HUDEP-2 (cell line): ENCODE results near the gene PTPRS.
"Not testable (repeated sequence)": the region's sequence is repeated elsewhere in the genome, so short reads cannot be mapped to it uniquely, and the experiment has no call there.

Source experiments
- DNase-seq, 76 experiments: peaks; one replicate each; lab custom pipeline; 2025; ENCODE audit not compliant: unreplicated experiment in 76 of 76; lab: John Stamatoyannopoulos, UW

The PTPRS gene

GRCh38 chr19:5340637-5341447 is at the start of gene PTPRS:
Gene PTPRS, minus strand, starts transcription at chr19:5340812. Its CDS starts 54,672 bp downstream, at chr19:5286140.
- DNase-seq: peak in 71 of 76 experiments; percentile 33 to 91 (median 76)

DNA sequence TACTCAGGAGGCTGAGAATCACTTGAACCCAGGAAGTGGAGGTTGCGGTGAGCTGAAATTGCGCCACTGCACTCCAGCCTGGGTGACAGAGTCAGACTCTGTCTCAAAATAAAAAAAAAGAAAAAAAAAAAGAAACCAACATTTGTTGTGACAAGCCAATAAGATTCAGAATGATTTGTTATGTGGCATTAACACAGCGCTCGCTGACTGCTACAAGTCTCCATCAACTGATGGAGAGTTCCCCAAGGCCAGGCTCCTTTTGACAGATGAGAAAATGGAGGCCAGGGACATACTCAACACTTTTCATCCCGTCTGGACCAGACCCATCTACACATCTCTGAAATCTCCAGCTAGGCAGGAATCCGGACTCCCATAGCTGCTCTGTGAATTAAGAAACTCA is 48.7 kb upstream of the PTPRS start:
- no peak for DNase-seq

DNA sequence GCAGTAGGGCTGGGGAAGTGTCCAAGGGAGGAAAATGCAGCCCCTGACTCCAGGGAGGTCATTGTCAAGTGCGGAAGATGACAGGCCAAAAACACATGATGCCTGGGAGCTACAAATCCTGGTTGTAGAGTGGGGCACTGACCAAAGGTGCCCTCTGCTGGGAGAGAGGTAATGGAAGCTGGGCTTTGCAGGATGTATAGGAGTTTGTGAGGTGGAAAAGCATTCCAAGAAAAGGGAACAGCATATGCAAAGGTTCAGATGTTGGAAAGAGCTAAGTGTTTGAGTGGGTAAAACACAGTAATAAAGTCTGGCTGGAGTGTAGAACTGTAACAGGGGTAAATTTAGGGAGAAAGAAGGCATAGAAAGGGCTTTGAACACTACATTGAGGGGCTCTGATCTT is 46.9 kb upstream of the PTPRS start:
- DNase-seq: no peak

DNA sequence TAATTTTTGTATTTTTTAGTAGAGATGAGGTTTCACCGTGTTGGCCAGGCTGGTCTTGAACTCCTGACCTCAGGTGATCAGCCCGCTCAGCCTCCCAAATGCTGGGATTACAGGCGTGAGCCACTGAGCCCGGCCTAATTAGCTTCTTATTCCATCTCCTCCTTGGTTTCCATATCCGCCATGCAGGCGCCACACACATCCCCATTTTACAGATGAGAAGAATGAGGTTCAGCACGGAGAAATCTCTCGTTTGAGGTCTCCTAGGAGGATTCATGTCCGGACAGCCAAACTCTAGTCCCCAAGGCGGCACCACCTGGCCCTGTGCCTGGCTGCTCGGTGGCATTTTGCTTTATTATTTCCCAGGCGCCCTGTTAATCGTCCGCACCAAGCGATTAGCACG is 46.2 kb upstream of the PTPRS start:
- DNase-seq: no peak

DNA sequence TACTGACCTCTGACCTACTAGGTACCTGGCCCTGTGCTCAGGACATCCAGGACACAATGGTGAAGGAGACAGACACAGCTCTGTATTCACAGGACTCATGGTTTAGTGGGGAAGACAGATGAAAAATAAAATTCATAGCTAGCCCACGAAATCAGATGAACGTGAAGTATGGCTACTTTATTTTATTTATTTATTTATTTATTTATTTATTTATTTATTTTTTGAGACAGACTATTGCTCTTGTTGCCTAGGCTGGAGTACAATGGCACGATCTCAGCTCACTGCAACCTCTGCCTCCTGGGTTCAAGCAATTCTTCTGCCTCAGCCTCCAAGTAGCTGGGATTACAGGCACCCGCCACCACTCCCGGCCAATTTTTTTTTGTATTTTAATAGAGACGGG is 40.6 kb upstream of the PTPRS start:
- DNase-seq: not testable (repeated sequence)

DNA sequence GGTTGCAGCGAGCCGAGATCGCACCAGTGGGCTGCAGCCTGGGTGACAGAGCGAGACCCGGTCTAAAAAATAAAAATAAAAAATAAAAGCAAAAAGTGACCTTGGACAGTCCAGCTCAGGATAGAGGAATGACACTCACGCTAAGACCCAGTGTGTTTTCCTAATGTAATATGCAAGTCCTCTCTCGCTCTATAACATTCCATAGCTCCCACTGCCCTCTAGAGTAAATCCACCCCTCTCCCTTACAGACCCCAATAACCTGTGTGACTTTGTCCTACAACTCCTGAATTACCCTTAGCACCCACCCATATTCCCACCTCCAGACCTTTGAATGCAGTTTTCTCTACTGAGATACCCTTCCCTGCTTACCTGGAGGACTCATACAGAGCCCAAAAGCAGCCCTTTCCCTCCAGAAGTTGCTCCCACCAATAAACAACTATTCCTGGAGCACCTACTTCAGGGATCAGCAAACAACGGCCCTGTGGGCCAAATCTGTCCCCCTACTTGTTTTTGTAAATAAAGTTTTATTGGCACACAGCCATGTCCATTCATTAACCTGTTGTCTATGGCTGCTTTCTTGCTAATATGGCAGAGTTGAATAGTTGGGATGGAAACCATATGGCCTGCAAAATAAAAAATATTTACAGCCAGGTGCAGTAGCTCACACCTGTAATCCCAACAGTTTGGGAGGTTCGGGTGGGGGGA is 39.8 kb upstream of the PTPRS start:
- no peak for DNase-seq

DNA sequence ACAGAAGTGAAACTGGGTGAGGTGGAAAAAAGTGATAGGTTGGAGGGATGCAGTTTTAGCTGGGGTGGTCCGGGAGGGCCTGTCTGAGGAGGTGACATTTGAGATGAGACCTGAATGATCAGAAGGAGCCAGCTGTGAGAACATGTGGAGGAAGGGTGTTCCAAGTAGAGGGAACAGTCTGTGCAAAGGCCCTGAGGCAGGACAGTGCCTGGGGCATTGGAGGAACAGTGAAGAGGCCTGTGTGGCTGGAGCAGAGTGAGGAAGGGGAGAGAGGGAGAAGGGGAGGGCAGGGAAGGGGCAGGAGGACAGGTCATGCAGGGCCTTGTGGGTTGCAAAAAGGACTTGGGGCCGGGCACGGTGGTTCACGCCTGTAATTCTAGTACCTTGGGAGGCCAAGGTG is 36.3 kb upstream of the PTPRS start:
- no peak for DNase-seq

- DNase-seq: no peak
Observed at GRCh38 chr19:5372572-5373200, 32.1 kb upstream of the PTPRS start.

GRCh38 chr19:5369962-5370367 is 29.4 kb upstream of the PTPRS start:
- DNase-seq: peak in 62 of 76 experiments; percentile 9 to 86 (median 53)

DNA sequence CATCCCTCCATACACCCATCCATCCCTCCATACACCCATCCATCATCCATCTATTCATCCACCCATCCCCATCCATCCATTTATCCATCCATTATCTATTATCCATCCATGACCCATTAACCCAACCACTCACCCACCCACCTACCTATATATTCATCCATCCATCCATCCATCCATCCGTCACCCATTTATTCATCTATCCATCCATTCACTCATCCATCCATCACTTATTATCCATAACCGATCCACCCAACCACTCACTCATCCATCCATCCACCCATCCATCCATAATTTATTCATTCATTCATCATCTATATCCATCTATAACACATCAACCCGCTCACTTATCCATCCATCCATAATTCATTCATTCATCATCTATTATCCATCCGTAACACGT is 28.7 kb upstream of the PTPRS start:
- no peak for DNase-seq

DNA sequence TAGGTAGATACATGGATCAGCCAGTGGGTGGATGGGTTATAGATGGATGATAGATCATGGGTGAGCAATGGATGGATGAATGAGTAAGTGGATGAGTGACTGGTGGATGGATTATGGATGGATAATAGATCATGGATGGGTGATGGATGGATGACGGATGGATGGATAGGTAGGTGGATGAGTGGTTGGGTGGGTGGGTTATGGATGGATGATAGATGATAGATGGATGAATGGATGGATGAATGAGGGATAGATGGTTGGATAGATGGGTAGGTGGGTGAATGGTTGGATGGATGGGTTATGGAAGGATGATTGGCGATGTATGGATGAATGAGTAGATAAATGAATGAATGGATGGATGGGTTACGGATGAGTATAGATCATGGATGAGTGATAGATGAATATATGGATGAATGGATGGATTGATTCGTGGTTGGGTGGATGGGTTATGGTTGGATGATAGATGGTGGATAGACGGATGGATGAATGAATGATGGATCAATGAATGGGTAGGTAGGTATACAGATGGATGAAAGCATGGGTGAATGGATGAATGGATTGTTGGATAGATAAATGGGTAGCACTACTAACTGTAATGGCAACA is 27.0 kb upstream of the PTPRS start:
- no peak for DNase-seq

DNA sequence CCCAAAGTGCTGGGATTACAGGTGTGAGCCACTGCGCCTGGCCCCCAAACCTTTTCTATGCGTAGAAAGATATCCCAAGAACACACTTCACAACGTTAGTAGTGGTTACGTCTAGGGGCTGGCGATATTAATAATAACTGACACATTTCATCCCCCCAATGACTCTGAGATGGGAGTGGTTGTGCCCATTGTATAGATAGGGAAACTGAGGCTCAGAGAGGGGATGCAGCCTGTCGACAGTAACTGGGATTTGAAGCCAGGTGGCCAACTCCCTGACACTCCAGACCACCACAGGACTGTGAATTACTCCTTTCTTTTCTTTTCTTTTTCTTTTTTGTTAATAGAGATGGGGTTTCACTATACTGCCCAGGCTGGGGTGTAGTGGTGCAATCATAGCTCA is 25.3 kb upstream of the PTPRS start:
- DNase-seq: no peak

GRCh38 chr19:5364674-5365073 is 24.1 kb upstream of the PTPRS start:
- DNase-seq: no peak

DNA sequence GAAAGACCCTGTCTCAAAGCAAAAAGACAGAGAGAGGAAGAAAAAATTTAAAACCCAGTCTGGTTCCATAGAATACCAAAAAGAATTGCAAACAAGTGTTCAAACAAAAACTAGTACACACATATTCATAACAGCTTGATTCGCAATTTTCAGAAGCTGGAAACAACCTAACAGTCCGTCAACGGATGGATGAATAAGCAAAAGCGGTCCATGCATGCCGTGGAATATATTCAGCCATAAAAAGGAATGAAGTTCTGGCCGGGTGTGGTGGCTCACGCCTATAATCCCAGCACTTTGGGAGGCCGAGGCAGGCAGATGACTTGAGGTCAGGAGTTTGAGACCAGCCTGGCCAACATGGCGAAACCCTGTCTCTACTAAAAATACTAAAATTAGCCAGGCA is 21.2 kb upstream of the PTPRS start:
- not testable (repeated sequence) for DNase-seq

DNA sequence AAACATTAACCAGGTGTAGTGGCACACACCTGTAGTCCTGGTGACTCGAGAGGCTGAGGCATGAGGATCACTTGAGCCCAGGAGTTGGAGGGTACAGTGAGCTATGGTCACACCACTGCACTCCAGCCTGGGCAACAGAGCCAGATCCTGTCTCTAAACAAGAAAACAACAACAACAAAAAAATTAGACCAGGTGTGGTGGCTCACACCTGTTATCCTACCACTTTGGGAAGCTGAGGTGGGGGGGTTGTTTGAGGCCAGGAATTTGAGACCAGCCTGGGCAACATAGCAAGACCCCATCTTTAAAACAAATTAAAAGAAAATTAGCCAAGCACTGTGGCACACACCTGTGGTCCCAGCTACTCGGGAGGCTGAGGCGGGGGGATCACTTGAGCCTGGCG is 20.8 kb upstream of the PTPRS start:
- no peak for DNase-seq

GRCh38 chr19:5360003-5360780 is 19.6 kb upstream of the PTPRS start:
- no peak for DNase-seq

DNA sequence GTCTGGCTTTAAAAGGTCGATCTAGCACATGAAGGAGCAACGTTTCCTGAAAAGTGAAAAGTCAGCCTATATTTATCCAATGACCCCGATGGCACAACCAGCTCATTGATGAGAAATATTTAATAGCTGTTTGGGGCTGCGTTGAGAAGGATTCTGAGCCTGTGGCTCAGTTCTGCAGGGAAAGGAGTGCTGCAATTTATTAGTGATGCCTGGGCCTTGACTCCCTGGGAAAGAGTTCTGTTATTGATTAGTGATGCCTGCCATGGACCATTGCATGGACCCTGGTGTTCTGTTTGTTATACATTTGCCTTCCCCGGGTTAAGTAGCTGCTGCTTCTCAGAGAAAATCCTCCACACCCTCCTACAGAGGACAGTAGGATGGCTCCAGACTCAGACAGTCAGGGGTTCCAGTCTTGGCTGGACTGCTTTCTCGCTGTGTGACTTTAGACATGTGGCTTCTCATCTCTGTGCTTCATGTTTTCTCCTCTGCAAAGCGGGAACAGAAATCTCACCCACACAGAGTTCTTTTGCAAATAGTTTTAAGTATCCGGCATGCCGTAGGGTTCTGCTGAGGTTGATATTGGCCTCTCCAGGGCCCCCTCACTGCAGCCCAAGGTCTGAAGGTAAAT is 17.7 kb upstream of the PTPRS start:
- no peak for DNase-seq

- no peak for DNase-seq
Observed at GRCh38 chr19:5357584-5357983, 17.0 kb upstream of the PTPRS start.

DNA sequence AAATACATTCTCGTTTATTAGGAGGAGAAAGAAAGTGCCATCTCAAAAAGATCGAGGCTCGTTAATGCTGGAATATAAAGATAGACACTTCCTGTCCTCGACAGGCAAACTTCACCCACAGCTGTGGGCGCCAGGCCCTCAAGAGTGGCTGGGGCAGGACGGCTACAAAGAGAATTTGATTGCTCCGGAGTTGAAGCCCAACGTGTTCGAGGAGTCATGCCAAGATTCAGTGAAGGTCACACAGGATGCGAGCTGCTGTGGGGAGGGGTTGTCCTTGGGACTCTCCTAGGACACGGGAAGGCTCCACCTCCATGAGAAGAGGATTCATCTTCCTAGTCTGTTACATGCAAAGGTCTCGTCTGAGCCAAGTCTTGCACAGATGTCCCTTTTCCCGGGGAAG is 16.3 kb upstream of the PTPRS start:
- no peak for DNase-seq

- peak in 1 of 76 experiments; percentile 8 for DNase-seq
Observed at GRCh38 chr19:5356428-5356827, 15.8 kb upstream of the PTPRS start.
